IgD-negative memory B cell (primary cell): ENCODE measurements around the gene UCKL1. TPM values are rescaled to one million over a fixed set of nuclear protein-coding genes. Genes with fewer than 3 reads are reported as not detected.
A peak's percentile ranks its signal among the peaks of the same experiment; 100 is the strongest.

Source experiments
- H3K27ac Mint-ChIP-seq, 3 donors: one replicate each; pipeline ENCODE4 v1.8.0; 2020 to 2022; ENCODE audit warnings: mild to moderate bottlenecking in 3 of 3, mixed read lengths in 3 of 3, moderate library complexity in 1 of 3
- H3K27me3 Mint-ChIP-seq: one replicate; pipeline ENCODE4 v1.8.0; 2021; ENCODE audit warnings: mixed read lengths
- H3K36me3 Mint-ChIP-seq: one replicate; pipeline ENCODE4 v1.8.0; 2020; ENCODE audit warnings: mild to moderate bottlenecking, mixed read lengths
- H3K4me1 Mint-ChIP-seq, 3 donors: one replicate each; pipeline ENCODE4 v1.8.0; 2020 to 2022; ENCODE audit warnings: mixed read lengths in 3 of 3, mild to moderate bottlenecking in 1 of 3
- H3K4me3 Mint-ChIP-seq, 4 donors: one replicate each; pipeline ENCODE4 v1.8.0; 2020 to 2022; ENCODE audit warnings: mild to moderate bottlenecking in 4 of 4, mixed read lengths in 4 of 4, moderate library complexity in 3 of 4
- H3K9me3 Mint-ChIP-seq, 3 donors: one replicate each; pipeline ENCODE4 v1.8.0; 2020 to 2021; ENCODE audit warnings: mixed read lengths in 3 of 3, mild to moderate bottlenecking in 1 of 3
- polyA plus RNA-seq: library from polyadenylated mRNA; unstranded; fragments of 300-500 nt; fragmentation: Illumina TruSeq; gene quantifications from one replicate; pipeline ENCODE4 v1.2.3, GENCODE V29; 2021

Gene UCKL1
- polyA plus RNA-seq, 1 donor from 2014 or later, result 67.9 TPM

- H3K4me3 Mint-ChIP-seq, result peak overlapping the region in 3 of 4 donors; percentile 86 to 96 (median 94)
- H3K27me3 Mint-ChIP-seq, result no peaks in the 10 kb centered on the region
- peak overlapping the region in 1 of 3 donors; percentile 97 for H3K27ac Mint-ChIP-seq
- peaks cover 0 to 1% (median 0%) of the 10 kb centered on the region in 3 donors for H3K9me3 Mint-ChIP-seq
- H3K36me3 Mint-ChIP-seq, result no peaks in the 10 kb centered on the region
- H3K4me1 Mint-ChIP-seq, result peaks cover 8 to 16% (median 12%) of the 10 kb centered on the region in 3 donors
These were observed 1.6 kb upstream of the UCKL1 start for GRCh38 chr20:63957690-63958441.

GRCh38 chr20:63957004-63957689, 931 bp upstream of the UCKL1 start:
- Mint-ChIP-seq H3K9me3 (peaks cover 0 to 1% (median 0%) of the 10 kb centered on the region in 3 donors), H3K36me3 (no peaks in the 10 kb centered on the region), H3K4me3 (peak overlapping the region; percentile 86 to 96 (median 90)), H3K4me1 (peaks cover 8 to 20% (median 17%) of the 10 kb centered on the region in 3 donors), H3K27ac (peak overlapping the region; percentile 73 to 97 (median 74)), H3K27me3 (no peaks in the 10 kb centered on the region)

DNA sequence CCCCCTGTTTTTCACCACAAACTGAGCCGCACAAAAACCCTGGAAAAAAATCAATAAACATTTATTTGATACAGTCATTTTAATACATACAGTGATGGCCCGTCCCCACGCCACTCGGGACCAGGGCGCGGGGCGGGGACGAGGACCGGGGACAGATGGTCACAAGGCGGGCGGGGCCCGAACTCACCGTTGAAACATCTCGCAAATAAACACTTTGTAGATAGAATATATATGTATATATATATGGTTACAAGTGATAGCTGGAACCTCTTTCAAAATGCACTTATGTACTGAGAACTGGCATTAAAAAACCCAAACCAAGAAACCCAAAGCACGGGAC, 418 bp upstream of the UCKL1 start:
- Mint-ChIP-seq H3K36me3 (no peaks in the 10 kb centered on the region), H3K4me3 (peak overlapping the region; percentile 86 to 96 (median 94)), H3K9me3 (peaks cover 0 to 1% (median 0%) of the 10 kb centered on the region in 3 donors), H3K27ac (peak overlapping the region; percentile 74 to 97 (median 94)), H3K4me1 (peaks cover 8 to 23% (median 20%) of the 10 kb centered on the region in 3 donors), H3K27me3 (no peaks in the 10 kb centered on the region)

- Mint-ChIP-seq H3K36me3 (no peaks in the 10 kb centered on the region), H3K4me3 (peak overlapping the region; percentile 87 to 96 (median 94)), H3K27ac (peak overlapping the region; percentile 71 to 97 (median 84)), H3K9me3 (no peaks in the 10 kb centered on the region), H3K27me3 (no peaks in the 10 kb centered on the region), H3K4me1 (peaks cover 13 to 28% (median 21%) of the 10 kb centered on the region in 3 donors)
These were observed 862 bp downstream of the UCKL1 start for GRCh38 chr20:63955281-63955826.

- peak overlapping the region in 2 of 3 donors; percentile 84 to 97 for H3K27ac Mint-ChIP-seq
- no peaks in the 10 kb centered on the region for H3K27me3 Mint-ChIP-seq
- H3K4me3 Mint-ChIP-seq, result peak overlapping the region; percentile 87 to 96 (median 88)
- H3K36me3 Mint-ChIP-seq, result no peaks in the 10 kb centered on the region
- peaks cover 20 to 38% (median 28%) of the 10 kb centered on the region in 3 donors for H3K4me1 Mint-ChIP-seq
- no peaks in the 10 kb centered on the region for H3K9me3 Mint-ChIP-seq
These were observed 2.3 kb downstream of the UCKL1 start for GRCh38 chr20:63953764-63954429.

GRCh38 chr20:63952769-63953168, 3.4 kb downstream of the UCKL1 start:
- H3K4me1 Mint-ChIP-seq, result peaks cover 30 to 46% (median 39%) of the 10 kb centered on the region in 3 donors
- peak overlapping the region in 2 of 3 donors; percentile 46 to 76 for H3K27ac Mint-ChIP-seq
- peak overlapping the region in 2 of 4 donors; percentile 79 to 96 for H3K4me3 Mint-ChIP-seq
- no peaks in the 10 kb centered on the region for H3K27me3 Mint-ChIP-seq
- H3K36me3 Mint-ChIP-seq, result no peaks in the 10 kb centered on the region
- no peaks in the 10 kb centered on the region for H3K9me3 Mint-ChIP-seq

DNA sequence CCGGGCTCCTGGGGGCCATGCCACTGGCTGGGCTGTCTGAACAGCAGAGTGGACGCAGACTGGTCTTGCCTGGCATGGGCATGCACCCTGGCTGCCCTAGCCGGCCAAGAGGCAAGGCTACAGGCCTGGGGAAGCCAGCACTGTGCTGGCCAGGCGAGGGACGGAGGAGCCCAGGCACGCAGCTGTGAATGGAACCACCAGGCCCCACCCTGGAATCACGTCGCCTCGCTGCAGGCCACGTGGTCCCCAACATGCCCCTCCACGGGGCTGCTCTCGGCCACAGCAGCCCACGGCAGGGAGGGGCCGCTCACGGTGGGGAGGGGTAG, 4.0 kb downstream of the UCKL1 start:
- peak overlapping the region in 1 of 3 donors; percentile 95 for H3K27ac Mint-ChIP-seq
- H3K4me3 Mint-ChIP-seq, result peak overlapping the region in 2 of 4 donors; percentile 84 to 95
- no peaks in the 10 kb centered on the region for H3K27me3 Mint-ChIP-seq
- H3K4me1 Mint-ChIP-seq, result peaks cover 36 to 49% (median 45%) of the 10 kb centered on the region in 3 donors
- no peaks in the 10 kb centered on the region for H3K9me3 Mint-ChIP-seq
- H3K36me3 Mint-ChIP-seq, result no peaks in the 10 kb centered on the region

GRCh38 chr20:63951398-63952209, 4.6 kb downstream of the UCKL1 start:
- Mint-ChIP-seq H3K4me3 (peak overlapping the region; percentile 34 to 95 (median 79)), H3K27ac (peak overlapping the region in 1 of 3 donors; percentile 95), H3K36me3 (no peaks in the 10 kb centered on the region), H3K9me3 (no peaks in the 10 kb centered on the region), H3K27me3 (no peaks in the 10 kb centered on the region), H3K4me1 (peaks cover 39 to 53% (median 47%) of the 10 kb centered on the region in 3 donors)

GRCh38 chr20:63950701-63951397, 5.4 kb downstream of the UCKL1 start:
- peak overlapping the region; percentile 32 to 95 (median 56) for H3K4me3 Mint-ChIP-seq
- peaks cover 39 to 53% (median 47%) of the 10 kb centered on the region in 3 donors for H3K4me1 Mint-ChIP-seq
- H3K9me3 Mint-ChIP-seq, result no peaks in the 10 kb centered on the region
- H3K36me3 Mint-ChIP-seq, result no peaks in the 10 kb centered on the region
- H3K27me3 Mint-ChIP-seq, result no peaks in the 10 kb centered on the region
- H3K27ac Mint-ChIP-seq, result peak overlapping the region in 2 of 3 donors; percentile 80 to 95

GRCh38 chr20:63947638-63948456, 8.4 kb downstream of the UCKL1 start:
- Mint-ChIP-seq H3K36me3 (no peaks in the 10 kb centered on the region), H3K27ac (peak overlapping the region; percentile 91 to 99 (median 95)), H3K4me1 (peaks cover 31 to 39% (median 36%) of the 10 kb centered on the region in 3 donors), H3K4me3 (peak overlapping the region; percentile 41 to 95 (median 93)), H3K9me3 (no peaks in the 10 kb centered on the region), H3K27me3 (no peaks in the 10 kb centered on the region)

DNA sequence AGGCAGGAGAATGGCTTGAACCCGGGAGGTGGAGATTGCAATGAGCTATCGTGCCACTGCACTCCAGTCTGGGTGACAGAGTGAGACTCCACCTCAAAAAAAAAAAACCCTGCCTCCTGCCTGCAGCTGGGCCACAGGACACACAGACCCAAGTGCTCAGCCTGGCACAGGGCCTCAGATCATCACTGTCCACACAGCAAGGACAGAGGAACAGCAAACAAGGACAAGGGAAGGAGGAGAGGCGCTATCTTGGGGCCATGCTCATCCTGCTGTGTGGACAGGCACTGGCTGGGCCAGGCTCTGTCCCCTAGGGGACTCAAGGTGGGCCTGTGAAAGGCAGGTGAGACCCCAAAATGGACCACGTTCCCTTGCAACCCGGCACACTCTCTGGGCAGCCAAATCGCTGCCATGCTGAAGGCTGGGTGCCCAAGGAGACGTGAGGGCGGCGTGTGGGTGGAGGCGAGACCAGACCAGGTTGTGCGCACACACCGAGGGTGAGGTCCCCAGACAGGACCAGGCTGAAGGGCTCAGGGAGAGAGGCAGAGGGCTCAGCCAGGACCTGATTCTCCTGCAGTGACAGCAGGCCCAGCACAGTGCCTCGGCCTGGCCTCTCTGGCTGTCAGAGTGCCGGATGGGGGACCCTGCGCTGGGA, 9.1 kb downstream of the UCKL1 start:
- Mint-ChIP-seq H3K4me3 (peak overlapping the region in 3 of 4 donors; percentile 68 to 95 (median 81)), H3K27ac (peak overlapping the region; percentile 80 to 95 (median 91)), H3K36me3 (no peaks in the 10 kb centered on the region), H3K9me3 (no peaks in the 10 kb centered on the region), H3K27me3 (no peaks in the 10 kb centered on the region), H3K4me1 (peaks cover 31 to 37% (median 34%) of the 10 kb centered on the region in 3 donors)
